ENCODE measurements around the gene UGT1A6. TPM values are rescaled to one million over a fixed set of nuclear protein-coding genes. Genes with fewer than 3 reads are reported as not detected.

UGT1A6 gene
- total RNA-seq, 2 donors from 2014 or later = not detected

DNA sequence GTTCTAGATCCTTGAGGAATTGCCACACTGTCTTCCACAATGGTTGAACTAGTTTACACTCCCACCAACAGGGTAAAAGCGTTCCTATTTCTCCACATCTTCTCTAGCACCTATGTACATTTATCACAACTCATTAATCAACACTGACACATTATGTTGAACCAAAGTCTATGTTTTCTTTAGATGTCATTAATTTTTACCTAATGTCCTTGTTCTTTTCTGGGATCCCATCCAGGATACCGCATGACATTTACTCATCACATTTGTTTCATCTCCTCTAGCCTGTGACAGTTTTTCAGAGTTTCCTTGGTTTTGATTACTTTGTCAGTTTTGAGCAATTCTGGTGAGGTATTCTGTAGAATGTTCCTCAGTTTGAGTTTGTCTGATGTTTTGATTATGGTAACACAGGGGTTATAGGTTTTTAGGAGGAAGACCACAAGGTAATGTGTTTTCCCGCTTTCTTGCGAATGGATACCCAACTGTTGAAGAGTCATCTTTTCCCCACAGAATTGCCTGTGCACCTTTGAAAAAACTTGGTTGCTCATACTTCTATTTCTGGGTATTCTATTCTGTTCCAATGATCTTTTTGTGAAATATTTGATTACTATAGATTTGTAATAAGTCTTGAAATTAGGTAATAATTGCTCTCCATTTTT, 24.0 kb upstream of the UGT1A6 start:
- 92 to 100% methylated on average over 1 to 4 of the region's 4 CpGs for WGBS, 2 experiments (ENCODE audit: insufficient coverage in 1 of 2, insufficient read length in 1 of 2)
- TF ChIP-seq, protein P1, sequence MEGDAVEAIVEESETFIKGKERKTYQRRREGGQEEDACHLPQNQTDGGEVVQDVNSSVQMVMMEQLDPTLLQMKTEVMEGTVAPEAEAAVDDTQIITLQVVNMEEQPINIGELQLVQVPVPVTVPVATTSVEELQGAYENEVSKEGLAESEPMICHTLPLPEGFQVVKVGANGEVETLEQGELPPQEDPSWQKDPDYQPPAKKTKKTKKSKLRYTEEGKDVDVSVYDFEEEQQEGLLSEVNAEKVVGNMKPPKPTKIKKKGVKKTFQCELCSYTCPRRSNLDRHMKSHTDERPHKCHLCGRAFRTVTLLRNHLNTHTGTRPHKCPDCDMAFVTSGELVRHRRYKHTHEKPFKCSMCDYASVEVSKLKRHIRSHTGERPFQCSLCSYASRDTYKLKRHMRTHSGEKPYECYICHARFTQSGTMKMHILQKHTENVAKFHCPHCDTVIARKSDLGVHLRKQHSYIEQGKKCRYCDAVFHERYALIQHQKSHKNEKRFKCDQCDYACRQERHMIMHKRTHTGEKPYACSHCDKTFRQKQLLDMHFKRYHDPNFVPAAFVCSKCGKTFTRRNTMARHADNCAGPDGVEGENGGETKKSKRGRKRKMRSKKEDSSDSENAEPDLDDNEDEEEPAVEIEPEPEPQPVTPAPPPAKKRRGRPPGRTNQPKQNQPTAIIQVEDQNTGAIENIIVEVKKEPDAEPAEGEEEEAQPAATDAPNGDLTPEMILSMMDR (conservative IDR thresholded peaks at IDR 0.05) = no peak
- peaks cover 12% of the 10 kb centered on the region for H3K27me3 Mint-ChIP-seq (ENCODE audit: insufficient read depth)
- Histone ChIP-seq H3K36me3 (ENCODE audit: control insufficient read depth, insufficient read depth, low read length) (no peaks in the 10 kb centered on the region), H3K4me3 (ENCODE audit: low read length) (no peak overlapping the region), H3K9ac (ENCODE audit: extremely low read depth, low read length, poor library complexity, severe bottlenecking) (no peak overlapping the region), H3K9me3 (ENCODE audit: control insufficient read depth, low read length) (no peaks in the 10 kb centered on the region), H3K27ac (ENCODE audit: low read depth, low read length) (no peak overlapping the region), H3K27me3 (ENCODE audit: control insufficient read depth, insufficient read depth, low read length, poor library complexity, severe bottlenecking) (no peaks in the 10 kb centered on the region), H3K4me1 (ENCODE audit: control insufficient read depth, insufficient read depth, low read length) (no peaks in the 10 kb centered on the region)
- no peaks in the 10 kb centered on the region for H3K4me1 Mint-ChIP-seq
- no peaks in the 10 kb centered on the region for H3K36me3 Mint-ChIP-seq (ENCODE audit: low read depth)
- no peak overlapping the region for H3K27ac Mint-ChIP-seq
- no peak for DNase-seq
- H3K4me3 Mint-ChIP-seq = no peak overlapping the region
- H3K9me3 Mint-ChIP-seq = peaks cover 4% of the 10 kb centered on the region

GRCh38 chr2:233671290-233672161, 21.2 kb upstream of the UGT1A6 start, which contains the start of gene UGT1A9:
Gene UGT1A9 (plus strand): TSS chr2:233671898. CDS start chr2:233671935, 37 bp downstream.
- no peaks in the 10 kb centered on the region for H3K27me3 ChIP-seq (ENCODE audit: control insufficient read depth, insufficient read depth, low read length, poor library complexity, severe bottlenecking)
- Mint-ChIP-seq H3K4me3 (no peak within 1 kb of the TSS), H3K4me1 (no peaks in the 10 kb centered on the region), H3K36me3 (ENCODE audit: low read depth) (no peaks in the 10 kb centered on the region), H3K9me3 (no peaks in the 10 kb centered on the region), H3K27ac (no peak within 1 kb of the TSS), H3K27me3 (ENCODE audit: insufficient read depth) (peaks cover 10% of the 10 kb centered on the region)
- H3K9ac ChIP-seq (ENCODE audit: extremely low read depth, low read length, poor library complexity, severe bottlenecking) = no peak within 1 kb of the TSS
- no peak within 1 kb of the TSS for H3K4me3 ChIP-seq (ENCODE audit: low read length)
- TF ChIP-seq, protein P1 (conservative IDR thresholded peaks at IDR 0.05) = no peak
- H3K9me3 ChIP-seq (ENCODE audit: control insufficient read depth, low read length) = no peaks in the 10 kb centered on the region
- no peaks in the 10 kb centered on the region for H3K4me1 ChIP-seq (ENCODE audit: control insufficient read depth, insufficient read depth, low read length)
- H3K27ac ChIP-seq (ENCODE audit: low read depth, low read length) = no peak within 1 kb of the TSS
- 82 to 87% methylated on average over 2 to 5 of the region's 5 CpGs for WGBS, 2 experiments (ENCODE audit: insufficient coverage in 1 of 2, insufficient read length in 1 of 2)
- no peak for DNase-seq
- H3K36me3 ChIP-seq (ENCODE audit: control insufficient read depth, insufficient read depth, low read length) = no peaks in the 10 kb centered on the region

DNA sequence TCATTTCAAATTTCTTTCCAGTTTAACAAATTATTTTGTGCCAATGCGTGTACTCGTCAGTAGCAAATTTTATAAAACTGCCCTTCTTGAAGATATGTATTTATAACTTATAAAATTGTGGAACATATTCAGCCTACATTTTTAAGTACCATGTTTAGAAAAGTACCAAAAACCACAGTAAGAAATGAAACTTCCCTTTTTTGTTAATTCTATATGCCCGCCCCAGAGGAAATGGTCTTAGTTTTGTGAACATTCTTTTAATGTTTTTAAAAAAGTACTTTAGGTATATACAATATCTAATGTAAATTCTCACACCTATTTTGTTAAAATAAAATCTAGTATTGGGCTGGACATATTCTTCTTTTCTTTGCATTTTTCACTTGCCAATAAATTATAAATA, 19.8 kb upstream of the UGT1A6 start:
- Histone ChIP-seq H3K4me3 (ENCODE audit: low read length) (no peak overlapping the region), H3K4me1 (ENCODE audit: control insufficient read depth, insufficient read depth, low read length) (no peaks in the 10 kb centered on the region), H3K27me3 (ENCODE audit: control insufficient read depth, insufficient read depth, low read length, poor library complexity, severe bottlenecking) (no peaks in the 10 kb centered on the region), H3K36me3 (ENCODE audit: control insufficient read depth, insufficient read depth, low read length) (no peaks in the 10 kb centered on the region), H3K9ac (ENCODE audit: extremely low read depth, low read length, poor library complexity, severe bottlenecking) (no peak overlapping the region), H3K9me3 (ENCODE audit: control insufficient read depth, low read length) (no peaks in the 10 kb centered on the region), H3K27ac (ENCODE audit: low read depth, low read length) (no peak overlapping the region)
- DNase-seq = no peak
- Mint-ChIP-seq H3K36me3 (ENCODE audit: low read depth) (no peaks in the 10 kb centered on the region), H3K4me3 (no peak overlapping the region), H3K9me3 (no peaks in the 10 kb centered on the region), H3K4me1 (no peaks in the 10 kb centered on the region), H3K27me3 (ENCODE audit: insufficient read depth) (peaks cover 11% of the 10 kb centered on the region), H3K27ac (no peak overlapping the region)
- TF ChIP-seq, protein P1 (conservative IDR thresholded peaks at IDR 0.05) = no peak
- 63% methylated on average over 2 of the region's 3 CpGs; no CpG with 5 or more reads in 1 of the 2 experiments for WGBS, 2 experiments (ENCODE audit: insufficient coverage in 1 of 2, insufficient read length in 1 of 2)
